ENCODE data around the gene FAM200B. TPM values are rescaled to one million over a fixed set of nuclear protein-coding genes. Genes with fewer than 3 reads are reported as not detected.

The FAM200B gene
- total RNA-seq, 3 donors from 2014 or later (not counting 1 experiment from before 2014, with no cell fraction given), result 14.3 to 15.6 (median 14.5) TPM

DNA sequence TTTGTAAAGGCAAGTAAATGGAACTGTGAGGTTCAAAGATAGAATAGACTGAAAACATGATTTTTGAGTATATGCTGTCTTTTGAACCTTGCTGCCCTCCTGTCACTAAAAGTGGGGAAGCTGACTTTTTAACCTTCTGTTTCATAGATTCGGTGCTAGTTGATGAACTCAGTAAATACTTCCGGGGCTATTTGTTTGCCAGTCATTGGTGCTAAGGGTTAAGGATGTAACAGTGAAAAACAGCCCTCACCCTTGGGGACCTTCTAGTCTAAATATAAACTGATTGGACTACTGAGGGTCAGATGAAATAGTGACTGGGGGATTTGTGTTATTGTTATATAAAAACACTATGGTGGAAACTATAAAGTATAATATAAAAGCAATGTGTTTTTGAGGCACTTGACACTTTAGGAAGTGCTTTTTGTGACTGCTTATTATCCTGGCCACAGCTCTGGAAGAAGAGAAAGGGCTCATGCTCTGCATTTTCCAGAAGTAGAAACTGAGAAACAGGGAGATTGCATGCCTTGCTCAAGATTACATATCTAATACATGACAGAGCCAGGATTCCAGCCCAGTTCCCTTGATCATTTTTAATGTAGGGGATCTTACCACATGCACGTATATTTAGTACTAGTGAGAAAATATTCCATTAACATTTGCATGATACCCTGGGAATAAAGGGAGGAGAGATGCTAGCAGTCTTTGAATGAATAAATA is 25.2 kb downstream of the FAM200B start:
- peaks cover 2% of the 10 kb centered on the region for H3K27me3 ChIP-seq (ENCODE audit: control insufficient read depth, insufficient read depth, low read length)
- H3K27ac Mint-ChIP-seq, result no peak overlapping the region
- TF ChIP-seq, protein P1, sequence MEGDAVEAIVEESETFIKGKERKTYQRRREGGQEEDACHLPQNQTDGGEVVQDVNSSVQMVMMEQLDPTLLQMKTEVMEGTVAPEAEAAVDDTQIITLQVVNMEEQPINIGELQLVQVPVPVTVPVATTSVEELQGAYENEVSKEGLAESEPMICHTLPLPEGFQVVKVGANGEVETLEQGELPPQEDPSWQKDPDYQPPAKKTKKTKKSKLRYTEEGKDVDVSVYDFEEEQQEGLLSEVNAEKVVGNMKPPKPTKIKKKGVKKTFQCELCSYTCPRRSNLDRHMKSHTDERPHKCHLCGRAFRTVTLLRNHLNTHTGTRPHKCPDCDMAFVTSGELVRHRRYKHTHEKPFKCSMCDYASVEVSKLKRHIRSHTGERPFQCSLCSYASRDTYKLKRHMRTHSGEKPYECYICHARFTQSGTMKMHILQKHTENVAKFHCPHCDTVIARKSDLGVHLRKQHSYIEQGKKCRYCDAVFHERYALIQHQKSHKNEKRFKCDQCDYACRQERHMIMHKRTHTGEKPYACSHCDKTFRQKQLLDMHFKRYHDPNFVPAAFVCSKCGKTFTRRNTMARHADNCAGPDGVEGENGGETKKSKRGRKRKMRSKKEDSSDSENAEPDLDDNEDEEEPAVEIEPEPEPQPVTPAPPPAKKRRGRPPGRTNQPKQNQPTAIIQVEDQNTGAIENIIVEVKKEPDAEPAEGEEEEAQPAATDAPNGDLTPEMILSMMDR (IDR thresholded peaks at IDR 0.05), result no peak
- H3K36me3 Mint-ChIP-seq, result no peaks in the 10 kb centered on the region
- H3K4me3 ChIP-seq (ENCODE audit: low read length), result no peak overlapping the region
- H3K4me1 ChIP-seq (ENCODE audit: control insufficient read depth, insufficient read depth, low read length), result peaks cover 13% of the 10 kb centered on the region
- H3K27ac ChIP-seq (ENCODE audit: low read length), result no peak overlapping the region
- DNase-seq, result no peak
- no peak for ATAC-seq
- no peak overlapping the region for H3K4me3 Mint-ChIP-seq
- H3K9me3 ChIP-seq (ENCODE audit: control insufficient read depth, insufficient read depth, low read length), result no peaks in the 10 kb centered on the region
- intact Hi-C loops (cut with micrococcal nuclease), result no loop called here
- H3K9me3 Mint-ChIP-seq, result no peaks in the 10 kb centered on the region
- H3K36me3 ChIP-seq (ENCODE audit: control insufficient read depth, insufficient read depth, low read length), result no peaks in the 10 kb centered on the region
- peaks cover 0 to 4% of the 10 kb centered on the region in 2 donors for H3K27me3 Mint-ChIP-seq (ENCODE audit: low read depth in 2 of 2)
- H3K4me1 Mint-ChIP-seq, result peaks cover 11 to 19% of the 10 kb centered on the region in 2 donors
- 95% methylated on average over 3 of the region's 3 CpGs for WGBS (ENCODE audit: insufficient coverage)

DNA sequence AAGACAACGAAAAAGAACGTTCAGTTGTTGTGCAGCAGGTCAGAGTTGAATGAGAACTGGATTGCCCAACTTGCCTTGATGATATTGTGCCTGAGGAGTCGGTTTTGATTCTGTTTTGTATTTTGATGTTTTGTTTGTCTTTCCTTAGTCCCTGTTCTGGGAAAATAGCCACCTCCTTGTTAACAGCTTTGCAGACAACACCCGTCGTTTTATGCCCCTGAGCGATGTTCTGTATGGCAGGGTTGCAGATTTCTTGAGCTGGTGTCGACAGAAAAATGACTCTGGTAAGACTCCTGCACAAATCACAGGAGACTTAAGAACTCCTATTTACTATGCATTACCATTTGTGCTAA is 25.7 kb downstream of the FAM200B start:
- H3K27me3 ChIP-seq (ENCODE audit: control insufficient read depth, insufficient read depth, low read length), result peaks cover under 1% of the 10 kb centered on the region
- H3K9me3 ChIP-seq (ENCODE audit: control insufficient read depth, insufficient read depth, low read length), result no peaks in the 10 kb centered on the region
- ATAC-seq (no peak), DNase-seq (no peak)
- peaks cover 11% of the 10 kb centered on the region for H3K4me1 ChIP-seq (ENCODE audit: control insufficient read depth, insufficient read depth, low read length)
- TF ChIP-seq, protein P1 (IDR thresholded peaks at IDR 0.05), result no peak
- intact Hi-C loops (cut with micrococcal nuclease), result no loop called here
- Mint-ChIP-seq H3K27ac (no peak overlapping the region), H3K27me3 (ENCODE audit: low read depth in 2 of 2) (peaks cover 0 to 4% of the 10 kb centered on the region in 2 donors), H3K36me3 (no peaks in the 10 kb centered on the region), H3K9me3 (no peaks in the 10 kb centered on the region), H3K4me1 (peaks cover 11 to 19% of the 10 kb centered on the region in 2 donors), H3K4me3 (no peak overlapping the region)
- H3K4me3 ChIP-seq (ENCODE audit: low read length), result no peak overlapping the region
- 97% methylated on average over 7 of the region's 7 CpGs for WGBS (ENCODE audit: insufficient coverage)
- H3K27ac ChIP-seq (ENCODE audit: low read length), result no peak overlapping the region
- no peaks in the 10 kb centered on the region for H3K36me3 ChIP-seq (ENCODE audit: control insufficient read depth, insufficient read depth, low read length)

DNA sequence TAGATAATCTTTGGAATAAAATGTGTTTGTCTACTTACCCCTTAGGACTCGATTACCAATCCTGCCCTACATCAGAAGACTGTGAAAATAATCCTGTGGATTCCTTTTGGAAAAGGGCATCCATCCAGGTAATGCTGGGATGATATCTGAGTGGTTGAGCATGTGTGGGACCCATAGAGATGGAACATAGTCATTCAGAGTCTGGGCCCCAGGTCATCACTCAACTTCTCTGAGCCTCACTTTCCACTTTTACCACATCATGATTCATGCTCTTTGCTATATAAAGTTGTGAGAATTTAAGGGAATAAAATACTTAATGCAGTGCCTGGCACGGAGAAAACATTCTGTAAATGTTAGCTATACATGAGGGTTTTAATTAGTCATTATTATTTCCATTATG is 30.1 kb downstream of the FAM200B start:
- H3K27ac ChIP-seq (ENCODE audit: low read length), result no peak overlapping the region
- no peaks in the 10 kb centered on the region for H3K4me1 ChIP-seq (ENCODE audit: control insufficient read depth, insufficient read depth, low read length)
- TF ChIP-seq, protein P1 (IDR thresholded peaks at IDR 0.05), result no peak
- no peaks in the 10 kb centered on the region for H3K36me3 ChIP-seq (ENCODE audit: control insufficient read depth, insufficient read depth, low read length)
- Mint-ChIP-seq H3K27me3 (ENCODE audit: low read depth in 2 of 2) (no peaks in the 10 kb centered on the region), H3K9me3 (no peaks in the 10 kb centered on the region), H3K4me1 (peaks cover 6 to 9% of the 10 kb centered on the region in 2 donors), H3K27ac (no peak overlapping the region), H3K36me3 (no peaks in the 10 kb centered on the region), H3K4me3 (no peak overlapping the region)
- no peaks in the 10 kb centered on the region for H3K27me3 ChIP-seq (ENCODE audit: control insufficient read depth, insufficient read depth, low read length)
- intact Hi-C loops (cut with micrococcal nuclease), result no loop called here
- ATAC-seq (no peak), DNase-seq (no peak)
- no peak overlapping the region for H3K4me3 ChIP-seq (ENCODE audit: low read length)
- no CpG with 5 or more reads among the region's 2 CpGs for WGBS (ENCODE audit: insufficient coverage)
- no peaks in the 10 kb centered on the region for H3K9me3 ChIP-seq (ENCODE audit: control insufficient read depth, insufficient read depth, low read length)

DNA sequence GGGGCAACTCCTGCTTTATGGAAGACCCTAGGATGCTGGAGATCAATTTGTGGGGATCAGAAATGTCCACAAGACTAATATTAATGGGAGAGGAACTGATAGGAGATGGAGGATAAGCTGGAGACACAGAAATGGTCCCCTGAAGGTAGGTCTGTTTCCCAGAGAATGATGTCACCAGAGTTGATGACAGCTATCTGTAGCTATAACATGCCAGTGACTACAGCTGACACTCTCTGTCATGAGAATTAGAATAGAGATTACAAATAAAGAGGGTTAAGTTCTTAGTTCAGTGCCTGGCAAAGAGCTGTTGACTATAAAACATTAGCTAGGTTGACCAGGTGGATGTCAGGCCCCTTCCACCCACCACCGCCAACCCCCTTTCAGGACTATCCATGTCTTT is 30.6 kb downstream of the FAM200B start:
- DNase-seq (no peak), ATAC-seq (no peak)
- no peaks in the 10 kb centered on the region for H3K27me3 ChIP-seq (ENCODE audit: control insufficient read depth, insufficient read depth, low read length)
- Mint-ChIP-seq H3K4me1 (peaks cover 6 to 9% of the 10 kb centered on the region in 2 donors), H3K27ac (no peak overlapping the region), H3K36me3 (no peaks in the 10 kb centered on the region), H3K27me3 (ENCODE audit: low read depth in 2 of 2) (no peaks in the 10 kb centered on the region), H3K9me3 (no peaks in the 10 kb centered on the region), H3K4me3 (no peak overlapping the region)
- TF ChIP-seq, protein P1 (IDR thresholded peaks at IDR 0.05), result no peak
- WGBS (ENCODE audit: insufficient coverage), result 100% methylated on average over 1 of the region's 1 CpG
- H3K4me3 ChIP-seq (ENCODE audit: low read length), result no peak overlapping the region
- intact Hi-C loops (cut with micrococcal nuclease), result no loop called here
- H3K4me1 ChIP-seq (ENCODE audit: control insufficient read depth, insufficient read depth, low read length), result no peaks in the 10 kb centered on the region
- no peaks in the 10 kb centered on the region for H3K9me3 ChIP-seq (ENCODE audit: control insufficient read depth, insufficient read depth, low read length)
- no peak overlapping the region for H3K27ac ChIP-seq (ENCODE audit: low read length)
- H3K36me3 ChIP-seq (ENCODE audit: control insufficient read depth, insufficient read depth, low read length), result no peaks in the 10 kb centered on the region
